Activated CD8-positive, alpha-beta memory T cell treated with anti-CD3 and anti-CD28 coated beads for 1 hour (primary cell): Measurements from ENCODE around the gene WIPF1.

Experiments
- DNase-seq, 2 donors: peaks; one replicate each; pipeline ENCODE4 v3.0.0-alpha.2; 2020; ENCODE audit warnings: low read depth in 1 of 2; ENCODE audit errors: extremely low read depth in 1 of 2

The WIPF1 gene

DNA sequence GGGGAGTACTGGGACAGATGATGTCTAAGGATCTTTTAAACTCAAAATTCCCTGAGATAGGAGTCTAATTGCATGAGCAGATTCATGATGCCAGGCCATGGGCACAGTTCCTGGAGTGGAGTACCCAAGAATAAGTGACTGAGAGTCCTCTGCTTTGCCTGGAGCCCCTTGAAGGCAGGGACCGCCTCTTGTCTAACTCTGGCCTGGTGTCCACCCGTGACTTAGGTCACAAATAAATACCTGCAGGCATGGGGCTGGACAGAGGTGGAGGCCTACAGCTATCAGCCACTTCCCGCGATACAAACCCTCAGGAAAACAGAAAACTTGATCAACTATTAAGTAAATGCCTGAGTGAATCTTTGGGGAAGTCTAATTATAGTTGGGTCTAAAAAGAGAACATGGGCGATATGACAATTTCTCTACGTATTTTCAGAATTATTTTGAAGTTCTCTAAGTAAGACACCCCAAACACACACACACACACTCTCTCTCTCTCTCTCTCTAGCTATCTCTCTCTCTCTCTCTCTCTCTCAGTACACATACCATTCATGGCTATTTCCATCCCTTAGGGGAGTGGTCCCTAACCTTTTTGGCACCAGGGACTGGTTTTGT is 1.8 kb upstream of the WIPF1 start:
- no peak for DNase-seq

DNA sequence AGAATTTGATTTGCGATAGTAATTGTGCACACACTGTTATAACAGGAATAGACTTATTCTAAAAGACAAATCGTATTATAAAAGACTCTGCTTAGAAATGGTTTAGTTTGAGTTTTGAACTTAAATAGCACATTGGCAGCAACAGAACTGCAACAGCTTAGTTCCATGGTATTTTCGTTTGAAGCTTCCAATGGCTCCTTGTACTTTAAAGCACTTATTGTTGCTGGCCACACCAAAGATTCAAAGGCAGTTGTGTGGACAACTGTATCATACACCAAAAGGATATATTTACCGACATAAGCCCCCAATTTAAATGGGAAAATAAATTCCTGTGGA is 627 bp downstream of the WIPF1 start:
- DNase-seq: no peak

DNA sequence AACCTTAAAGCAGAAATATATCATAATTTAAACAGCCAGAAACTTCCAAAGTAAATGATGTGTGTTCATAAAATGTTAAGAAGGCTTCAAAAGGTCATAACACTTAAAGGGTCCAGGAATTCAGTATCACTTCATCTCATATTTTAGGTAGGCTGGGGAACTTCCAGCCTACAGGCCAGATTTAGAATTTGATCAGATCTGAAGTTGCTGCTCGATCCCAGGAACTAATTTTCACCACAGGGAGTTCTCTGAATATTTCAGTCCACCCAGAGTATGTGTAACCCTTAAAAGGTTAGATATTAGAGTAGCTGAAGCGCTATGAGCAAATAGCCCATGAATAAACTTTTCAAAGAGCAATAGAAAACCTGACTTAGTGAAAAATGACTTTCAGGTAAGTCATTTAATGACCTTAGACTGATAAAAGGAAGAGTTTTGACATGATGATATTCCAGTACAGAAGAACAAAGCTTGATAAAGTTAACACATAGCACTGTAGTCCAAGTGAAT is 1.7 kb downstream of the WIPF1 start:
- no peak for DNase-seq

DNA sequence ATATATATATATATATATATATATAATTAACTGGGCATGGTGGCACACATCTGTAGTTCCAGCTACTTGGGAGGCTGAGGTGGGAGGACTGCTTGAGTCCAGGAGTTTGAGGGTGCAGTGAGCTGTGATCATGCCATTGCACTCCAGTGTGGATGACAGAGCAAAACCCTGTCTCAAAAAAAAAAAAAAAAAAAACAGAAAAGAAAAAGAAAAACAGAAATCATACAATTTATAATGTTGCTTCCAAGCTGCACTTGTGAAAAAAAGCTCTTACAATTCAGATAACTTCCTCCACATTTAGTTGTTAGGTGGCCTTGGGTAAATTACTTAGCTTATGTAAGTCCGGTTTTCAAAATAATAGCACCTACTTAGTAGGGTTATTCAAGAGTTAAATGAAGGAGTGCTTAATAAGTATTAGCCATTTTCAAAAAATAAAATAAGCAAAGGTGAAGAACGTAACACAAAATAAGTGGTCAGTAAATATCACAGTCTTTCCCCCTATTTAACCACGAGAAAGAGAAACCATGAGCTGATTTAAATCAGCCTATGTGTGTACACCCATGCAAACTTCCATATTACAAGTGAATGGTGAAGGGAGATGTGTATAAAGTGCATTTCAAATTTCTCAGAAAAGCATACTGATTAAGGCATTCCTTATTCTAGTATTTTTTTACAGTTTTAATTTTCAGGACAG is 2.3 kb downstream of the WIPF1 start:
- no peak for DNase-seq

DNA sequence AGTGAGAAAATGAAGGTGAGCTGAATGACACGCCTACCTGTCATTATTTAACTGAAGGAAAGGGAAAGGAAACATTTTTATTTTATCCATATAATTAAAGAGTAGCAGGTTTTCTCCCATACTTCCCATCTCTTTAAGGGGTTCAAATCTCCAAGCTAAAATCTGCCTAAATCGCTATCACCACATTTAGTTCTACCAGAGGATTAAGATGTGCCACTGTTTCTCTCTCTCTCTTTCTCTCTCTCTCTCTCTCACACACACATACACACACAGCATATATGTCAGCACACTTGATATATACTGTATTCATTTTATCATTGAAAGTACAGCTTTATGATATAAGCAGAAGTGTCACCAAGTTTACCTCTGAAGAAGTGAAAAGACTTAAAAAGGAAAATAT is 3.1 kb downstream of the WIPF1 start:
- DNase-seq: no peak

DNA sequence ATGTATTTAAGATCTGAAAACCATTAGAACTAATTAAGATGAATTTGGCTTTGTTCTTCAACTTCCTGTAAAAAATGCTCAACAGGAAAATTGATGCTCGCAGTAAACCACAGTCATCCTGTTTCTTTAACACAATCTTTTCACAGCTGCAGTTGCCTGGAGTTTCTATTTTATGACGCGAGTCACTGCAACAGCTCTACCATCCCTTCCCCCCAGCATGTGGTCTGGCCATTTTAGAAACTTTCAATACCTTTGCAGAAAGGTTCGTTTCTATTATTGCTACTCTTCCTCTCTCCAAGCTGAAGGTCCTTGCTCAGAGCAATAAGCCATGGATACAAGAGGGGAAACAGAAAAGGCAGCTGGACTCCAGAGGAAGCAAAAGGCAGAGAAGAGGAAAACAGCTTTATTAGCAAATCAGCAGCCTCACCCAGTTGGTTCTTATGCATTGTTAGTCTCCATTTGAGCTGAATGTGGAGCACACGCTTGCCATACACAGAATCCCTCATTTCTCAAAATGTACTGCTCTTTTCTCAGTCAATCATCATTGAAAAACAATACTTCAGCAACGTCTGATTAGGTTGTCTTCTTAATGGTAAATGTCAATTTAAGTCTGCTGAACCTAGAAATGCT is 3.9 kb downstream of the WIPF1 start:
- peak in 1 of 2 donors; percentile 37 for DNase-seq

DNA sequence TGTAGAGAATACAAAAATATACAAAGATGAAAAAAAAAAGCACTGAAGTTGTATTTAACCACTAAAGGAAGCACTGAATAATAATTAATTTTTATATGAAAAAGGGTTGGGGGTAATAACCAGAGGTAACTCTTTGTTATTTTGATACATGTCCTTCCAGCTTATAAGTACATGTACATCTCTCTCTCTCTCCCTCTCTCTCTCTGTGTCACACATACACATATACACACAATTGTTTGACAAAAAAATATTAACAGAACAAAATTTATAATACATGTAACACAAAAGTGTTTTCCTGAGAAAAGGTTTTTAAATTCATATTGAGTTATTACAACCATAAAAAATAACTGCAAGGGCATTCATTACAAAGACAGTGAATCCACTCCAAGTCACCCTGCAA is 4.6 kb downstream of the WIPF1 start:
- no peak for DNase-seq

DNA sequence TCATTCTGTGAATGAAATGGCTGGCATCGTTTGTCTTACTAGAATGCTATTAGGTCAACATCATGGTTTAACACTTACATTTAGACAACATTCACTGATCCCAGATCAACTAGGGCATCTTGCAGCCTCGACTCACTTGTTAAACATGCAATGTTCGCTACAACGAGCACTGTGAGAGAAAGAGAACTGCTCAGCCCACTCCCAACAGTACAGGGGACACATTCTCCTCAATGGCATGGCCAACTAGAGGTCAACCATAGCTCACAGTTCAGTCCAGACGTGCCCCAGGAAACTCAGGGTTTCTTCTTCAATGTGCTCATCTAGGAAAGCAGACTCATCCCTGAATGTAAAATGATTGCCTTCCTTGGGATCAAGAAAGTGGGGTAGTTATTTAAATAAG is 5.9 kb downstream of the WIPF1 start:
- no peak for DNase-seq

DNA sequence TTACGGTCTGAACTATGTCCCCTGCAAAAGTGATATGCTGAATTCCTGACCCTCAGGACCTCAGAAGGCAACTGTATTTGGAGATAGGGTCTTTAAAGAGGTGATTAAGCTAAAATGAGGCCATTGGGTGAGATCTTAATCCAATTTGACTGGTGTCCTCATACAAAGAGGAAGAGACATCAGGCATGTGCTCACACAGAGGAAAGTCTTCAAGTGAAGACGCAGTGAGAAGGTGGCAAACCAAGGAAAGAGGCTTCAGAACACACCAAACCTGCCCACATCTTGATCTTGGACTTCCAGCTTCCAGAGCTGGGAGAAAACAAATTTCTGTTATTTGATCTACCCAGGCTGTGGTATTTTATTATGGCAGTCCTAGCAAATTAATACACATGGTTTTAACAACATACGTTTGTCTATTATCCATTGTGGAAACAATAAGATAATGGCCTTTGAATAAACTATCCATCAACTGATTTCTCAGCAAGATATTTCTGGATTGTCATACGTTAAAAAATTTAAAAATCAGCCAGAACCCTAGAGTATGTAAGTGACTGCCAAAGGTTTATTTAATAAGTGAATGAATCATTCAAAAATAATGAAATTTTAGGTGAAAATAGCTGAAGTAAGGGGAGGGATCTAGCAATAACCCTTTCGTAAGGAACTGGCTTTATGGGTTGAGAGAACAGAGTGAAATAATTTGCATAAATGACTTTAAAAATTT is 6.5 kb downstream of the WIPF1 start:
- no peak for DNase-seq

DNA sequence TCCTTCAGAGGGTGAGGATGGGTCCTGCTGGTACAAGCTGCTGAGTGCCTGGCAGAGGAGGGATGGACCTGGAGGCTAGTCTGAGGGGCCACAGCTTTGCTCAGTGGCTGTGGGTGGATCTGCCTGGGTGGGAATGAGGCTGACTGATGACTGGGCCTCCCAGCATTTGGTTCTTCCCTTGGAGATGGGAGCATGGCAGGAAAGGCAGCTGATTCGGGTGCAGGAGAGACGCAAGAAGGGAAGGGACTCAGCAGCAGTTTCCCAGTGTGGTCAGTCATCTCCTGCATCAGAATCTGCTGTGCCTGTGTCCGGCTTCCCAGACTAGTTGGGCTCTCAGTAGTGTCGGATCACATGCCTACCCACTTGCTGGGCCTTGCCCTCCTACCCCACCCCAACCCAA is 7.3 kb downstream of the WIPF1 start:
- DNase-seq: no peak

DNA sequence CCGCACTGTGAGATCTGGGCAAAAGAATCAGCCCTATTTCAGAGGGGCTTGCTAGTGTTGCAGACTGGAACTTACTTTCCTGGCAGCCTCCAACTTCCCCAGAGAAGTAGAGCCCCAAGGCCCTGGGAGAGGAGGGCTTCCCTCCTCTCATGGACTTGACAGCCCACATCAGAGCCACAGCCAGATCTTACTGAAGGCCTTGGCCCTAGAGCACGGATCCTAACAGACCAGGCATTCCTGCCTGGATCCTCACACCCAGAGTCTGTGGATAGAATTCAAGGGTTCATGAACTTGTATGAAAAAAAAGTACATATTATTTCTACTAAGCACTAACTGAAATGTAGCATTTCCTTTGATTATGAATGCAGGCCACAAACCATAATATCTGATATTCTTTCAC is 8.3 kb downstream of the WIPF1 start:
- DNase-seq: no peak

DNA sequence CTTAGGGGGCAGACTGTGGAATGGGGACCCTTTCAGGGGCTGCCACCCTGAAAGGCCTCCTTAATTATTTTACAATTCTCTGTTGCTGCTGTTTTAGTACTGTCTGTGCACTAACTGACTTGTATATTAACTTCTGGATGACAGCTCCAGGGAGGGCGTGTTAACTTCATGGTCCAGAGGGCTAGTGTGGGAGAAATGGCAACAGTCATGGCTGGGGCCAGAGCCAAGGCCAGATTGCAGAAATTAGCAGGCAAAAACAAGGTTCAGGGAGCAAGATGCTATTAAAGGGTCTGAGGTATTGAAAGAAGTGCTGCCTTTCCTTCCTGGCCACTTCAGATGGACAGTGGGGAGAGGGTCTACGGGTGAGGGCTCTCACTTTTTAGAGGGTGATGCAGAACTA is 9.1 kb downstream of the WIPF1 start:
- no peak for DNase-seq

DNA sequence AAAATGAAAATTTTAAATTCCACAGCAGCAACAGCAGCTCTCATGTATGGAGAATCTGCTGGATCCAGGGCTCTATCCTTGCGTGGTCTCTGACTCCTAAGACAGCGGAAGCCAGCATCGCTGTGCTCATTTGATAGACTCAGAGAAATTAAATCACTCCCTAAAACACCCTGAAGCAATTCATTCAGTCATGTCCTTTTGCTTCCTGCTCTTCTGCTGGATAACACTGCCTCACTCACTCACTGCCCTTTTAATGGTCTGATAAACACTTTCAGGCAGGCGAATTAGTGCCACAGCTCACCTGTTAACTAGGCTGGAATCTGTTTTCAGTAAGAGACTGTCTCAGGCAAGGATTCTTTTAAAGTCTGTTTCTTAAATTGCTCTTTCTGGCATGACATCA is 10.0 kb downstream of the WIPF1 start:
- no peak for DNase-seq

DNA sequence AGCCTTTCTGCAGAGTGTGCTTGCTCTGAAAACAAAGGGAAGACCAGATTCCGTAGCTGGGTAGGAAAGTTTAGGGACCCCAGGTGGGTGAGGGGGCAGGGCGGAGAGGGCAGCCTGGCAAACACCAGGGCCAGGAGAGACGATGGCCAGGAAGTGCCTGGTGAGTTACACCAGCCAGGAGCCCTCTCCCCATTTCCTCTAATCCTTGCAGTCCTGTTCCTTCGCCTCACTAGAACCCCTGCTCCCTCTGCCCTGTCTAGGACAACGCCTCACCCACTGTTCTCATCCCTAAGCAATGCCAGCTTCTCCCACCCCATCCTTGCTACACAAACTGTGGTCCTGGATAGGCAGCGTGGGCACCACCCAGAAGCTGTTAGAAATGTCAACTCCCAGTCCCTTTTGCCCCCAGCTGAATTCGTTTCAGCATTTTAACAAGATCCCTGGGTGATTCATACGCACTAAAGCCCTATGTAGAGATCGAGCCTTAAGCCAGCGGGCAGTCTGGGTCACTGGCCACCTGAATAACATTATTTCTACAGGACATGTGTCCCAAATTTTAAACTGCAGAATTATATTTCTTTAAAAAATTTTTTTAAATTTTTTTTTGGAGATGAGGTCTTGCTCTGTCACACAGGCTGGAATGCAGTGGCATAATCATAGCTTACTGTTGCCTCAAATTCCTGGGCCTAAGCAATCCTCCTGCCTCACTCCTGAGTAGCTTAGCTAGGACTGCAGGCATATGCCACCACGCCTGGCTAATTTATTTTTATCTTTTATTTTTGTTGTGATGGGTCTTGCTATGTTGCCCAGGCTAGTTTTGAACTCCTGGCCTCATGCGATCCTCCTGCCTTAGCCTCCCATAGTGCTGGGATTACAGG is 10.9 kb downstream of the WIPF1 start:
- no peak for DNase-seq

DNA sequence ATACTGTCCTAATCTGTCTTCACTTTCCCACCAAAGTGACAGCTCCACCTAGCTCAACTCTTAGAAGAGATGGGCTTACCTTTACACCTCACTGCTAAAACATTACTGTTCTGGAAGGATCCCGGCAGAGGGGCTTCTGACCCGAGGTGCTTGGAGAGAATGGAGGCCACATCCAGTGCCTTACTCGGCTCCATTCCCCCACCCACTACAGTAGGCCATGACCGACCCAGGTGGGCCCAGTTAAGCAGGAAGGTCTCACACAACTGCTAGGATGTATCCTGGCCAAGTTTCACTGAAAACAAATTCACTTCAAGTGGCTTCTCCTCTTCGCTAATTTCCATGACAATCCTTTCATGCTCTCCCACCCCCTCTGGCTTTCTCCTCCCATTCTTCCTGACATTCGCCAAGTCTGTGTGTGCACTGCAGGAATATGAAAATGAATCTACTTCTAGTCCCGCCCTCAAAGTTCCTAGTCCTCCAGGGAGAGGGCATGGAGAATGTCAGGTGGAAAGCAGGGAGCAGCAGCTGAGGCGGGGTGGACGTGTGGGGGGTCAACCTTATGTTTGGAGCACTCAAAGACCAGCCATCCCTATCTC is 11.8 kb downstream of the WIPF1 start:
- no peak for DNase-seq

DNA sequence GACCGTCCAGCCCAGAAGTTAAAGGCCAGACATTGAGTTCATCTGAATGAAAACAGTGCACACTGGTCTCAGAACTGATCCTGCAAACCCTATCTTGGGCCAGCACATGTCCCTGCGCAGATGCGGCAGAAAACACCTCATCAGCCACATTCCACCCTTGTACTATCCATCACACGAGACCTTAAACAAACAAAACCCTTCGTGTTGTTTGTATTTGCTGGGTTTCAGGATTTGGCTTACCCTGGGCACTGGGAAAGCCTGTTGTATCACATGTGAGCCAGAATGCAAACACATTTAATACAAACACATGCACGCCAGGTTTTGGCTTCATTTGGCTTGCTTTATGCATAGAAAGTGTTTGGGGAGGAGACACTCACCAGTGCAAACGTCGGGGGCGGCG is 12.5 kb downstream of the WIPF1 start:
- no peak for DNase-seq

DNA sequence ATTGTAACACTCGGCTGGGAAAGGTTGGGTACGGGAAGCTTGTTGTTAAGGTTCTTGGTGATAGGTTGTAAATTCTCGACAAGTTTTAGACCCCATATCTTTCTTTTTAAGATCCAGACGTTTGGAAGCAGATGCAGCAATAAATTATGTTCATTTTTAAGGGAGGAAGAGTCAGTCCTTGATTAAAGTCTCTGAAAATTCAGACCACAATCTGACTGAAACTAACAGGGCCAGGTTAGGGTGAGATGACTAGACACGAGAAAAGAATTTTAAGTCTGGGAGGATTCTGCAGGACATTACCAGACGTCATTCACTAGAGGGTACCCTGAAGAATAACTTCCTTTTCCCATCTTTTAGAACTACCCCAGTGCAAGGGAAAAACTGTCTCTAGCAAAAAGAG is 16.1 kb downstream of the WIPF1 start:
- no peak for DNase-seq

DNA sequence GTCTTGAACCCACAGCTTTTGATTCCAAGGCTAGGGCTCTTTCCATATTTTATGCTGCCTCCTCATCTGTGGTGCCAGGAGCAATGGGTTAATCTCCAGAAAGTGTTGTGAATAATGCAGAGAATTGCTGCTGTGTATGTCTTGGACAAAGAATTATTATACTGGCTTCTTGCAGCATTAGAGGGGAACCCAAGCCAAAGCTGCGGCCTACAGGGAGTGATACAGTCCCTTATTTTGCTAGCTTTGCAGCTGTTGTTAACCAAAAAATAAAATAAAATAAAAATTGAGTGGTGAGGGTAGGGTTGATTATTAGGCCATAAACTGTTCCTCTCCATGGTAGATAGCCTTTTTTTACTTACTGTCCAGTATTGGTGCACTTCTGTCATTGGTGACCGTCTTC is 16.7 kb downstream of the WIPF1 start:
- no peak for DNase-seq

DNA sequence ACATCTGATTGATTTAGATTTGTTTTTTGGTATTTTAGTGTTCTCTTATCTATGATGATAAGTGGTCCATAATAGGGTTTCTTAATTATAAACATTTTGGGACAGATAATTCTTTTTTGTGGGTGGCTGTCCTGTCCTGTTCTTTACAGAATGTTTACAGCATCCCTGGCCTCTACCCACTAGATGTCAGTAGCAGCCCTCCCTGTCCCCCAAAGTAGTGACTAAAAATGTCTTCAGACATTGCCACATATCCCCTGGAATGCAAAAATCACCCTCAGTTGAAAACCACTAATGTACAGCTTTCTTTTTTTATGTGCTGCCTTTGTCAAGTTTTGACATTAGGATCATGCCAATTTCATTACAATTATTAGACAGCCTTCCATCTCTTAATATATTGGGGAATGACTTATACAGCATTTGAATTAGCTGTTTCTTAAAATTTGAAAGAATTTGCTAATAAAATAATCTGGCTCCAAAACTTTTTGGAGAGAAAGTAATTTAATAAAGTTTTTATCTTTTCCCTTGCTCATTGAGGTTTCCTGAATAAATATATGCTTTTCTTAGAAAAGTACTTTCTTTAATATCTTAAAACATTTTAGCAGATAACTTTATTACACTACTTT is 19.5 kb downstream of the WIPF1 start:
- DNase-seq: peak in 1 of 2 donors; percentile 34
